Stimulated activated CD8-positive, alpha-beta memory T cell treated with anti-CD3 and anti-CD28 coated beads, Interleukin-4, amount 100 ng/mL, for 1 hour (primary cell): ENCODE results near the gene UBL4B.

Source experiments
- DNase-seq, 2 donors: peaks; one replicate each; pipeline ENCODE4 v3.0.0-alpha.2; 2020; ENCODE audit warnings: low read depth in 2 of 2, low spot score in 1 of 2

Gene UBL4B

GRCh38 chr1:110152133-110152785, 40.0 kb downstream of the UBL4B start:
- no peak for DNase-seq

DNA sequence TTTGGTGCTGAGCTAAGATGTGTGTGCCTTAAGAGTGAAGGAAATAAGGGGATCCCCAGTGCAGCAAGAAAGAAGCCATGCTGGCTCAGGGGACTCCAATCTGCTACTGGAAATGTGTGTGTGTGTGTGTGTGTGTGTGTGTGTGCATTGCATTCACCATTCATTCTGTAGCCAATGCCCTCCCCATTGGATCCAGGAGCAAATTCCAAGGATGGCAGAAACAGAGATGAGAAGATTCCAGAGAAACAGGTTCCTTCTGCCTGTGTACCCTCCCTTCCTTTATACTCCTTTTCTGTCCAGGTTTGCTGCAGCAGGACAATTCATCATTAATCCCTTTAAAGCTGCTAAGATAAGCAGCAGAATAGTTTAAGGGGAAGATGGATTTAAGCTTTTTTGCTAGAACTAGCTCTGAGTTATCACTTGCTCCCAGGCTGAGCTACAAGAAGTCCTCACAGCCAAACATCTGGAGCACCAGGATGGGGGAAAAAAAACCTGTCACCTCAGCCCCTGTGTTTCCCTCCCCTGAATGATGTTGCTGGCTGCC, 41.2 kb downstream of the UBL4B start:
- no peak for DNase-seq

- DNase-seq: peak in 1 of 2 donors; percentile 3
Measured at GRCh38 chr1:110155878-110156522, 43.8 kb downstream of the UBL4B start.

- DNase-seq: no peak
Measured at GRCh38 chr1:110158261-110158660, 46.0 kb downstream of the UBL4B start.

- no peak for DNase-seq
Measured at GRCh38 chr1:110159168-110159567, 46.9 kb downstream of the UBL4B start.

- DNase-seq: no peak
Measured at GRCh38 chr1:110160538-110161100, 48.4 kb downstream of the UBL4B start.

DNA sequence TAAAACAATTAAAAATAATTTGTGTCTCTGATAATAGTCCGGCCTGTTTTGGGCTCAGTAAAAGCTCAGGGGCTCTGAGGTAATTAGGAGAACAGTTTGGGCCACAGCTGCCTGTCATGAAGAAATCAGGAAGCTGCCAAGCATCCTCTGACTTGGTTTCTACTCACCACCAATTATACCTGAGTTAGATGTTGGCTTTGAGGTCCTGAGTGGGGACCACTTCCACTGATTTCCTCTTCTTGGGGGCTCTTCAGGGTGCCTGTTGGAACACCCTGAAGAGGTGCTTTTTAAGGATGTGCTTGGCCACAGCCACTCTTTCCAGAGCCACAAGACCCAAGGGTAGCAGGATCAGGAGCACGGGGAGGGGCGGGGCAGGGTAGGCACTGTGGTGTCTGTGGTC, 48.9 kb downstream of the UBL4B start:
- DNase-seq: no peak

GRCh38 chr1:110161849-110162248, 49.6 kb downstream of the UBL4B start:
- DNase-seq: no peak
